ENCODE measurements around the gene SEMA6B. TPM values are rescaled to one million over a fixed set of nuclear protein-coding genes. Genes with fewer than 3 reads are reported as not detected.

Gene SEMA6B
- total and polyA plus RNA-seq, 2 experiments from 2014 or later: 10.5 to 130 TPM

GRCh38 chr19:4579389-4579788, 19.9 kb upstream of the SEMA6B start:
- H3K4me1 ChIP-seq (ENCODE audit: low read depth): no peaks in the 10 kb centered on the region

GRCh38 chr19:4578552-4579248, 19.2 kb upstream of the SEMA6B start:
- H3K27me3 ChIP-seq: no peaks in the 10 kb centered on the region
- no peaks in the 10 kb centered on the region for H3K36me3 ChIP-seq
- H3K27ac ChIP-seq: no peak overlapping the region
- H3K4me1 ChIP-seq (ENCODE audit: low read depth): no peaks in the 10 kb centered on the region
- DNase-seq (ENCODE audit: low read depth in 1 of 2, low spot score in 1 of 2): no peak
- no peak for TF ChIP-seq CTCF (IDR thresholded peaks at IDR 0.05; ENCODE audit: low read depth, low read length)
- no peak overlapping the region for H3K4me3 ChIP-seq
- H3K9me3 ChIP-seq (ENCODE audit: low read depth): no peaks in the 10 kb centered on the region

More at GRCh38 chr19:4579389-4579788, 19.9 kb upstream of the SEMA6B start:
- Histone ChIP-seq H3K27ac (no peak overlapping the region), H3K4me3 (no peak overlapping the region), H3K36me3 (no peaks in the 10 kb centered on the region), H3K27me3 (no peaks in the 10 kb centered on the region), H3K9me3 (ENCODE audit: low read depth) (no peaks in the 10 kb centered on the region)
- no peak for TF ChIP-seq CTCF (IDR thresholded peaks at IDR 0.05; ENCODE audit: low read depth, low read length)
- no peak for DNase-seq (ENCODE audit: low read depth in 1 of 2, low spot score in 1 of 2)

GRCh38 chr19:4577020-4577782, 17.7 kb upstream of the SEMA6B start:
- H3K4me3 ChIP-seq: no peak overlapping the region
- no peaks in the 10 kb centered on the region for H3K9me3 ChIP-seq (ENCODE audit: low read depth)
- peaks cover 3% of the 10 kb centered on the region for H3K36me3 ChIP-seq
- no peak for TF ChIP-seq CTCF (IDR thresholded peaks at IDR 0.05; ENCODE audit: low read depth, low read length)
- DNase-seq (ENCODE audit: low read depth in 1 of 2, low spot score in 1 of 2): peak in 1 of 2 donors; percentile 55
- no peaks in the 10 kb centered on the region for H3K27me3 ChIP-seq
- peak overlapping the region; percentile 39 for H3K27ac ChIP-seq
- H3K4me1 ChIP-seq (ENCODE audit: low read depth): no peaks in the 10 kb centered on the region

GRCh38 chr19:4576016-4576933, 16.8 kb upstream of the SEMA6B start:
- Histone ChIP-seq H3K27me3 (no peaks in the 10 kb centered on the region), H3K9me3 (ENCODE audit: low read depth) (no peaks in the 10 kb centered on the region), H3K4me1 (ENCODE audit: low read depth) (no peaks in the 10 kb centered on the region), H3K36me3 (peaks cover 3% of the 10 kb centered on the region), H3K4me3 (no peak overlapping the region), H3K27ac (no peak overlapping the region)
- peak; percentile 54 to 81 for DNase-seq (ENCODE audit: low read depth in 1 of 2, low spot score in 1 of 2)
- TF ChIP-seq CTCF (IDR thresholded peaks at IDR 0.05; ENCODE audit: low read depth, low read length): peak; percentile 78

GRCh38 chr19:4575267-4576015, 16.0 kb upstream of the SEMA6B start:
- H3K27me3 ChIP-seq: no peaks in the 10 kb centered on the region
- H3K4me3 ChIP-seq: no peak overlapping the region
- H3K9me3 ChIP-seq (ENCODE audit: low read depth): no peaks in the 10 kb centered on the region
- peak overlapping the region; percentile 67 for H3K27ac ChIP-seq
- TF ChIP-seq CTCF (IDR thresholded peaks at IDR 0.05; ENCODE audit: low read depth, low read length): no peak
- peak; percentile 49 to 99 for DNase-seq (ENCODE audit: low read depth in 1 of 2, low spot score in 1 of 2)
- peaks cover 3% of the 10 kb centered on the region for H3K36me3 ChIP-seq
- no peaks in the 10 kb centered on the region for H3K4me1 ChIP-seq (ENCODE audit: low read depth)
